SH-SY5Y (cell line): Measurements from ENCODE around the gene PARP11.

ENCODE experiments used
- GATA2 ChIP-seq: IDR thresholded peaks from 2 replicates; pipeline ENCODE4 v1.6.1; 2011; ENCODE audit warnings: mild to moderate bottlenecking, low read depth, low read length
- GATA3 ChIP-seq: IDR thresholded peaks from 2 replicates; pipeline ENCODE4 v1.6.1; 2011; ENCODE audit warnings: low read depth, mild to moderate bottlenecking, low read length, moderate library complexity

PARP11 gene, protein sequence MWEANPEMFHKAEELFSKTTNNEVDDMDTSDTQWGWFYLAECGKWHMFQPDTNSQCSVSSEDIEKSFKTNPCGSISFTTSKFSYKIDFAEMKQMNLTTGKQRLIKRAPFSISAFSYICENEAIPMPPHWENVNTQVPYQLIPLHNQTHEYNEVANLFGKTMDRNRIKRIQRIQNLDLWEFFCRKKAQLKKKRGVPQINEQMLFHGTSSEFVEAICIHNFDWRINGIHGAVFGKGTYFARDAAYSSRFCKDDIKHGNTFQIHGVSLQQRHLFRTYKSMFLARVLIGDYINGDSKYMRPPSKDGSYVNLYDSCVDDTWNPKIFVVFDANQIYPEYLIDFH

DNA sequence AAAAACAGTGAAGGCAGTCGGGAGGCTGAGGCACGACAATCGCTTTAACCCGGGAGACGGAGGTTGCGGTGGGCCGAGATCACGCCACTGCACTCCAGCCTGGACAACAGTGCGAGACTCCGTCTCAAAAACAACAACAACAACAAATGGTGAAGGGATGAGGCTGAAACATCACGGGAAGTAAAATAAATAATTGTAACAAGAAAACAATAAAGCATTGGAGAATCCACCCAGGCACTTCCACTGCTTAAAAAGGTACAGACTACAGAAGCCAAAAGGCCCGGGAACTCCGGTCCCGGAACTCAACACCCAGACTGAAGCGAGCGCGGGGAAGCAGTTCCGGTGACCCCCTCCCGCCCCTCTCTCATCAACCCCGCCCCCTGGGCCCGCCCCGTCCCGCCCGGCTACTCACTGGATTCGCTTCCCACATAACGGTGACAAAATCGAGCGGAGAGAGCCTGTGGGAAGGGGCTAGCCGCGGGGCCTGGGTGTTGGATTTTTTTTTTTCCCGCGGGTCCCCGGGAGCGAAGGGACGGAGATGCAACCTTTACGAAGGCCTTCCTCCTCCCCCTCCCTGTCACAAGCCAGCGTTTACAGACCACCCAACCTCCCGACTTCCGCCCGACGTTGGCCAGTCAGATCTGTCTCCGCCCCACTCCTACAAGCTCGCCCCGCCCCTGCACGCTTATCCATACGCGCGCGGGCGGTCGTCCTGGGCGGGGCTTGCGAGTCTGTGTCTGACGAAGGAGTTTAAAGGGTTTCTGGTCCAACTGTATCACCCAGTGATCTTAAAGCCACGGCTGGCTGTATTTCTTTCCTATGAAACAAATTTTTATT lies at the start of gene PARP11:
Gene PARP11, minus strand, starts transcription at position 600 of the 837 bp plus-strand sequence. Its CDS starts 170 bp downstream, at position 430.
- TF ChIP-seq GATA3 (no peak), GATA2 (no peak; the same call in 1 of the 2 replicates)

DNA sequence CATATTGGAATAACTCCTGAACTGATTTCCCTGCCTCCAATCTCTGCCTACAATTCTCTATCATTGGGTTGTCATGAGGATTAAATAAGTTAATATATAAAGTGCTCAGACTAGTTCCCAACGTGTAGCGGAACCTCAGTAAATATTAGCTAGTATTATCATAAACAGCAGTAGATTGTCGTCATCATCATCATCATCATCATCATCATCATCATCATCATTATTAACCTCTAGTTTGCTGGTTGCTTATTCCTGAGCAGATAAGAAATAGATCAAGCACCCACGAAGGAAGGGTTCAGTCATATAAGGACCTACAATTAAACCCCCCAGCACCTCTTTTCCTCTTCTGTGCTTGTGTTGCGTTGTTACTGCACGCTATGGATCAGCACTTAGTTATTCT lies 48.8 kb upstream of the PARP11 start:
- TF ChIP-seq GATA2 (no peak), GATA3 (no peak)

GRCh38 chr12:3921526-3921925 lies 48.3 kb upstream of the PARP11 start:
- TF ChIP-seq GATA3 (no peak), GATA2 (no peak)

DNA sequence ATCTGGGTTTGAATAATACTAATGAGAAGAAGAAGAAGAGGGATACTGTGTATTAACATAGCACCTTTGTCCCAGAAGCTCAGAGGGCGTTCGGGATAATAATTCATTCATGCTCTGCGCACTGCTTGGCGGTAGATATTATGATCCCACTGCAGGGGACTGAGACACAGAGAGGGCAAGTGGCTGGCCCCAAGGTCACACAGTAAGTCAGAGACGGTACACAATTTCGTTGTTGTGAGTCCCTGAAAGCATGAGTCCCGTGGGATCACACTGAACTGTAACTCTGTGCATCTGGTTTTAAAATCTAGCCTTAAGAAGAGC lies 47.9 kb upstream of the PARP11 start:
- TF ChIP-seq GATA3 (no peak), GATA2 (no peak)

GRCh38 chr12:3920351-3921150 lies 47.4 kb upstream of the PARP11 start:
- TF ChIP-seq GATA2 (no peak), GATA3 (no peak)

DNA sequence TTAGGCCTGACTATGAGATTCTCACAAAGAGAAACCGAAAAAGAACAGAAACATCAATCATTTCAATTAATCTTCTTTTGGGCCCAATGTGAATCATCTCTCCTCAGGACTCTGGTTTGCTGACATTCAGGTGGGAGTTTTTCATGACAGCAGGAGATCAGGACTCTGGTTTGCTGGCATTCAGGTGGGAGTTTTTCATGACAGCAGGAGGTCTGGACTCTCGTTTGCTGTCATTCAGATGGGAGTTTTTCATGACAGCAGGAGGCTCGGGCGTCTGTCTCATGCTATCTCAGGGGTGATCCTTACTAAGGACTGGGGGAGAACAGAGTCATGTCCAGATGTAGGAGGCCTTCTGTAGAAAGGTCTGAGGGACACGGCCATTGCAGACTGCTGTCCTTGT lies 40.1 kb upstream of the PARP11 start:
- TF ChIP-seq GATA2 (no peak), GATA3 (no peak)

GRCh38 chr12:3912863-3913262 lies 39.7 kb upstream of the PARP11 start:
- TF ChIP-seq GATA3 = no peak
- no peak for TF ChIP-seq GATA2

- TF ChIP-seq GATA2 = no peak
- TF ChIP-seq GATA3 = no peak
Measured at GRCh38 chr12:3911409-3911808, 38.2 kb upstream of the PARP11 start.

DNA sequence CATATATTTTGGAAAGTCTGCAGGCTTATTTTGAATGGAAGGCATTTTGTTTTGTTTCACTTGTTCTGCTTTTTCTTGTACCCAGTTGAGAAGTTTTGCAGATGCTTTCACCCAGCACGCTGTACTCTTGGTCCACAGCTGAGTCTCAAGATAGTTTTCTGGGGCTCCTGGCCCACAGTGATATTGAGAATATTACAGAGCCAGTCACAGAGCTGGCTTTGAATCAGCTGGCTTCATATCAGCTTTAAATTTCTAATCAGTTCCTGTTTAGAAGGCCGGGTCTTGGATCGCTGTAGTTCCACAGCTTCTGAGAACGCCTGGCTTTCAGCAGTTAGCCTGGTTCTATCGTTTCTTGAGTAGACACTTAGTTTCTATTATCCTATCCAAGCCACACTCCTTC lies 32.5 kb upstream of the PARP11 start:
- TF ChIP-seq GATA3 (no peak), GATA2 (no peak)

DNA sequence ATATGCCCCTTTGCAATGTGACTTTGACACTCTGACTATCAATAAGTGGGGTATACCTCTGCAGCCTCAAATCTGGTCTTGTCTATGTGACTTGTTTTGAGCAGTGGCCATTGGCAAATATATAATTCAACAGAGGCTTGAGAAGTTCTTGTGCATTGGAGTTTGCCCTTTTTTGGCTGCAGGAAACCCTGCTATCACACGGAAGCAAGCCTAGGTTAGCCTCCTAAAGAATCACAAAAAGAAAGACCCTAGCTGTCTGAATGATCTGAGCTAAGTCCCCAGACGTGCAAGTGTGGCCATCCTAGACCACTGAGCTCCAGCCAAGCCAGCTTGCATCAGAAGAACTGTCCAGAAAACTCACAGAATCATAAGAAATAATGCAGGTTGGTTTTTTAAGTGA lies 31.8 kb upstream of the PARP11 start:
- TF ChIP-seq GATA3 (no peak), GATA2 (no peak)

DNA sequence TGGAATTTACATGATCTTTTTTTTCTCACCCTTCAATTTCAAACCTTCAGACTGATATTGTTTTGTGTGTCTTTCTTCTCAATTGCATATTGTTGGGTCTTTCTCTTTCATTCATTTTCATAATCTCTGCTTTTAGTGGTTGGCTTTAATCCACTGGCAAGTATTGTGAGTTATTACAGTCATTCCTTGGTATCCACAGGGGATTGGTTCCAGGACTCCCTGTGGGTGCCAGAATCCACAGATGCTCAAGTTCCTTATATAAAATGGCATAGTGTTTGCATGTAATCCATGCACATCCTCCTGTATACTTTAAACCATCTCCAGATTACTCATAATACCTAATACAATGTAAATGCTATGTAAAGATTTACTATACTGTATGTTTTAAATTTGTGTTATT lies 29.7 kb upstream of the PARP11 start:
- TF ChIP-seq GATA2 (no peak), GATA3 (no peak)

DNA sequence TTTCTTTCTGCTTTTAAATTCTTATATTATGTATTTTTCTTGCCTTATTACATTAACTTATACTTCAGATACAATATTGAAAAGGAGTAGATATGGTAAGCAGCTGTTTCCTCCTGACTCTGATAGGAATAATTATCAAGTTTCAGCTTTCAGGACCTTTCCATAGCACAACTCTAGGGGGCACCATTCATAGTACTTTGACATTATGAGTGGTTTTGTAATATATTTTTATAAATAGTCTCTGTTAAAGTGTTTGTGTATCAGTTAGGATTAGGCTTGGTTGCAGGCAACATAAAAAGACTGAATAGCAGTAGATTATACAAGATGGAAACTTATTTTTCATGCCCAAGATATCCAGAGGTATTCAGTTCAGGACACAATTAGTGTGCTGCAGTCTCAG lies 27.9 kb upstream of the PARP11 start:
- TF ChIP-seq GATA3 (no peak), GATA2 (no peak)

GRCh38 chr12:3898756-3899155 lies 25.6 kb upstream of the PARP11 start:
- TF ChIP-seq GATA3 (no peak), GATA2 (no peak)

- TF ChIP-seq GATA3 (no peak), GATA2 (no peak)
Measured at GRCh38 chr12:3897371-3897971, 24.3 kb upstream of the PARP11 start.
